SK-N-DZ (cell line): ENCODE data around the gene LENG9.

Experiments
- DNase-seq: peaks from one replicate; pipeline ENCODE4 v3.0.0-alpha.2; 2015; ENCODE audit warnings: low spot score
- small RNA-seq, 2 experiments: library from RNA; depleted of rRNA; stranded (forward); fragments of <200 nt; gene quantifications; one replicate each; pipeline ENCODE3, GENCODE V24; 2014

The LENG9 gene

GRCh38 chr19:54422136-54422535 is 41.4 kb downstream of the LENG9 start:
- no peak for DNase-seq

GRCh38 chr19:54421521-54421920 is 42.1 kb downstream of the LENG9 start:
- no peak for DNase-seq

GRCh38 chr19:54421169-54421516 is 42.4 kb downstream of the LENG9 start:
- no peak for DNase-seq

- no peak for DNase-seq
Measured at GRCh38 chr19:54420383-54421168, 43.0 kb downstream of the LENG9 start.

- DNase-seq = no peak
Measured at GRCh38 chr19:54420068-54420382, 43.6 kb downstream of the LENG9 start.

- no peak for DNase-seq
Measured at GRCh38 chr19:54418930-54419800, 44.4 kb downstream of the LENG9 start.

- no peak for DNase-seq
Measured at GRCh38 chr19:54418030-54418929, 45.3 kb downstream of the LENG9 start.

GRCh38 chr19:54416695-54417491 is 46.7 kb downstream of the LENG9 start:
- no peak for DNase-seq

- no peak for DNase-seq
Measured at GRCh38 chr19:54415901-54416673, 47.5 kb downstream of the LENG9 start.

- DNase-seq = no peak
Measured at GRCh38 chr19:54415208-54415900, 48.2 kb downstream of the LENG9 start, which contains the start of gene TTYH1. Gene TTYH1 (plus strand): TSS chr19:54415464. CDS start chr19:54415553, 89 bp downstream.

- no peak for DNase-seq
Measured at GRCh38 chr19:54414156-54414555, 49.4 kb downstream of the LENG9 start.

- no peak for DNase-seq
Measured at GRCh38 chr19:54412877-54413276, 50.7 kb downstream of the LENG9 start.

Small RNA genes within 50 kb of the gene (small RNA-seq; reads per million reads assigned to genes)
- 0 reads per million in 2 experiments for gene AC245884.3
